Testis (tissue), 2 donors: Measurements from ENCODE around the gene CACNA2D1.

Experiments used
- CTCF ChIP-seq, 3 experiments: fragments of 450-650 bp in 2 of 3; fragments of 200-600 bp in 1 of 3; sonication (generic) in 1 of 3; IDR thresholded peaks; one replicate each; pipeline ENCODE4 v1.5.1; 2016 to 2019; ENCODE audit warnings: antibody characterized with exemption in 3 of 3, mild to moderate bottlenecking in 2 of 3, moderate library complexity in 1 of 3
- POLR2A ChIP-seq: fragments of 450-650 bp; IDR thresholded peaks from one replicate; pipeline ENCODE4 v1.6.1; 2017; ENCODE audit warnings: antibody characterized with exemption, mild to moderate bottlenecking, moderate library complexity

- TF ChIP-seq CTCF (IDR thresholded peaks at IDR 0.05) (no peak), POLR2A (no peak)
Observed at GRCh38 chr7:82393076-82393839, 50.3 kb downstream of the CACNA2D1 start.
